ENCODE results near the gene CTRB1. TPM values are rescaled to one million over a fixed set of nuclear protein-coding genes. Genes with fewer than 3 reads are reported as not detected.

Gene CTRB1
- total RNA-seq, 1 donor from 2014 or later: not detected

GRCh38 chr16:75250089-75250808, 31.5 kb downstream of the CTRB1 start:
- Mint-ChIP-seq H3K27me3 (ENCODE audit: unreplicated experiment) (peaks cover 27% of the 10 kb centered on the region), H3K4me3 (ENCODE audit: unreplicated experiment) (peak overlapping the region; percentile 94), H3K36me3 (ENCODE audit: low read depth, unreplicated experiment) (peaks cover 10% of the 10 kb centered on the region), H3K9me3 (ENCODE audit: unreplicated experiment) (no peaks in the 10 kb centered on the region), H3K4me1 (ENCODE audit: unreplicated experiment) (peaks cover 72% of the 10 kb centered on the region), H3K27ac (ENCODE audit: unreplicated experiment) (peak overlapping the region; percentile 77)
- TF ChIP-seq CTCF (IDR thresholded peaks at IDR 0.05; ENCODE audit: unreplicated experiment): no peak
- no peak for DNase-seq (ENCODE audit: low spot score)

GRCh38 chr16:75250809-75251279, 32.1 kb downstream of the CTRB1 start:
- TF ChIP-seq CTCF (IDR thresholded peaks at IDR 0.05; ENCODE audit: unreplicated experiment): no peak
- Mint-ChIP-seq H3K36me3 (ENCODE audit: low read depth, unreplicated experiment) (peaks cover 10% of the 10 kb centered on the region), H3K27me3 (ENCODE audit: unreplicated experiment) (peaks cover 25% of the 10 kb centered on the region), H3K4me3 (ENCODE audit: unreplicated experiment) (peak overlapping the region; percentile 94), H3K9me3 (ENCODE audit: unreplicated experiment) (no peaks in the 10 kb centered on the region), H3K27ac (ENCODE audit: unreplicated experiment) (no peak overlapping the region), H3K4me1 (ENCODE audit: unreplicated experiment) (peaks cover 75% of the 10 kb centered on the region)
- DNase-seq (ENCODE audit: low spot score): no peak

GRCh38 chr16:75251280-75252048, 32.7 kb downstream of the CTRB1 start, which contains the start of gene BCAR1:
Gene BCAR1, minus strand, starts transcription at chr16:75251624. Its CDS starts 142 bp downstream, at chr16:75251482.
- peaks cover 25% of the 10 kb centered on the region for H3K27me3 Mint-ChIP-seq (ENCODE audit: unreplicated experiment)
- peak within 1 kb of the TSS; percentile 92 for H3K27ac Mint-ChIP-seq (ENCODE audit: unreplicated experiment)
- DNase-seq (ENCODE audit: low spot score): peak; percentile 90
- H3K4me3 Mint-ChIP-seq (ENCODE audit: unreplicated experiment): peak within 1 kb of the TSS; percentile 94
- H3K4me1 Mint-ChIP-seq (ENCODE audit: unreplicated experiment): peaks cover 71% of the 10 kb centered on the region
- no peaks in the 10 kb centered on the region for H3K9me3 Mint-ChIP-seq (ENCODE audit: unreplicated experiment)
- TF ChIP-seq CTCF (IDR thresholded peaks at IDR 0.05; ENCODE audit: unreplicated experiment): no peak
- peaks cover 6% of the 10 kb centered on the region for H3K36me3 Mint-ChIP-seq (ENCODE audit: low read depth, unreplicated experiment)

GRCh38 chr16:75252049-75252864, 33.5 kb downstream of the CTRB1 start:
- Mint-ChIP-seq H3K4me3 (ENCODE audit: unreplicated experiment) (peak overlapping the region; percentile 79), H3K27ac (ENCODE audit: unreplicated experiment) (peak overlapping the region; percentile 92), H3K36me3 (ENCODE audit: low read depth, unreplicated experiment) (peaks cover 4% of the 10 kb centered on the region), H3K9me3 (ENCODE audit: unreplicated experiment) (no peaks in the 10 kb centered on the region), H3K27me3 (ENCODE audit: unreplicated experiment) (peaks cover 21% of the 10 kb centered on the region), H3K4me1 (ENCODE audit: unreplicated experiment) (peaks cover 63% of the 10 kb centered on the region)
- TF ChIP-seq CTCF (IDR thresholded peaks at IDR 0.05; ENCODE audit: unreplicated experiment): no peak
- no peak for DNase-seq (ENCODE audit: low spot score)
